ENCODE data around the gene ST14. TPM values are rescaled to one million over a fixed set of nuclear protein-coding genes. Genes with fewer than 3 reads are reported as not detected.

The ST14 gene
- total RNA-seq, 1 experiment from 2014 or later, result 33.9 TPM

- TF ChIP-seq ZNF425 (CRISPR knock-in tag; conservative IDR thresholded peaks at IDR 0.05) (no peak), CTCF (IDR thresholded peaks at IDR 0.05) (no peak), GTF2I (CRISPR knock-in tag; conservative IDR thresholded peaks at IDR 0.05) (no peak), USF2 (CRISPR knock-in tag; IDR thresholded peaks at IDR 0.05) (no peak), ZNF671 (CRISPR knock-in tag; IDR thresholded peaks at IDR 0.05) (no peak), FOXJ3 (CRISPR knock-in tag; IDR thresholded peaks at IDR 0.05; ENCODE audit: borderline replicate concordance) (no peak)
Measured at GRCh38 chr11:130204703-130205095, 45.1 kb downstream of the ST14 start (continued).

- Mint-ChIP-seq H3K36me3 (peaks cover 13% of the 10 kb centered on the region), H3K4me1 (0 out of 2 replicates have a peak, but pooled peaks cover 3% of the 10 kb centered on the region), H3K27me3 (ENCODE audit: low read depth) (no peaks in the 10 kb centered on the region), H3K27ac (no peak overlapping the region), H3K9me3 (peaks cover 7% of the 10 kb centered on the region), H3K4me3 (no peak overlapping the region)
- POLR2A ChIA-PET, result no interaction called here
- CTCF ChIA-PET, result interaction anchor here (0.7 kb wide), 1 partner anchor 324 kb away, joined by 3 read pairs; no protein-coding TSS in a partner anchor
- TF ChIP-seq NR3C1 (CRISPR knock-in tag; conservative IDR thresholded peaks at IDR 0.05; ENCODE audit: low read depth) (no peak), USF1 (CRISPR knock-in tag; IDR thresholded peaks at IDR 0.05) (no peak)
- ATAC-seq, result no peak
- DNase-seq (ENCODE audit: low spot score), result peak; percentile 7
Measured at GRCh38 chr11:130206141-130206540, 46.6 kb downstream of the ST14 start.

GRCh38 chr11:130208241-130209127, 48.9 kb downstream of the ST14 start:
- no peaks in the 10 kb centered on the region for H3K9me3 Mint-ChIP-seq
- H3K27me3 Mint-ChIP-seq (ENCODE audit: low read depth), result no peaks in the 10 kb centered on the region
- CTCF ChIA-PET, result no interaction called here
- peak overlapping the region; percentile 57; the same call in 1 of the 2 replicates for H3K27ac Mint-ChIP-seq
- ATAC-seq, result no peak
- H3K4me1 Mint-ChIP-seq, result peaks cover 6% of the 10 kb centered on the region
- H3K36me3 Mint-ChIP-seq, result peaks cover 2% of the 10 kb centered on the region; the same call in 1 of the 2 replicates
- POLR2A ChIA-PET, result no interaction called here
- no peak overlapping the region for H3K4me3 Mint-ChIP-seq
- TF ChIP-seq ATF3 (CRISPR knock-in tag; conservative IDR thresholded peaks at IDR 0.05), result no peak
- TF ChIP-seq GTF2I (CRISPR knock-in tag; conservative IDR thresholded peaks at IDR 0.05), result no peak
- peak; percentile 8 for DNase-seq (ENCODE audit: low spot score)

GRCh38 chr11:130209128-130209932, 49.7 kb downstream of the ST14 start:
- peak overlapping the region; percentile 57; the same call in 1 of the 2 replicates for H3K27ac Mint-ChIP-seq
- CTCF ChIA-PET, result interaction anchor here (1.1 kb wide), 1 partner anchor 653 kb away, joined by 3 read pairs; no protein-coding TSS in a partner anchor
- ATAC-seq, result no peak
- peaks cover 2% of the 10 kb centered on the region; the same call in 1 of the 2 replicates for H3K36me3 Mint-ChIP-seq
- POLR2A ChIA-PET, result no interaction called here
- no peaks in the 10 kb centered on the region for H3K9me3 Mint-ChIP-seq
- H3K27me3 Mint-ChIP-seq (ENCODE audit: low read depth), result no peaks in the 10 kb centered on the region
- peak; percentile 9 for DNase-seq (ENCODE audit: low spot score)
- peaks cover 6% of the 10 kb centered on the region for H3K4me1 Mint-ChIP-seq
- no peak overlapping the region for H3K4me3 Mint-ChIP-seq
- TF ChIP-seq ATF2 (CRISPR knock-in tag; IDR thresholded peaks at IDR 0.05; ENCODE audit: borderline replicate concordance, low read depth) (no peak), ZNF281 (CRISPR knock-in tag; IDR thresholded peaks at IDR 0.05) (no peak), TP53 (CRISPR knock-in tag; IDR thresholded peaks at IDR 0.05) (no peak), RELA (CRISPR knock-in tag; IDR thresholded peaks at IDR 0.05; ENCODE audit: borderline replicate concordance) (no peak), NR2C2 (CRISPR knock-in tag; IDR thresholded peaks at IDR 0.05) (no peak)
